Stimulated activated CD4-positive, alpha-beta T cell treated with anti-CD3 and anti-CD28 coated beads, Interleukin-4, amount 100 ng/mL, for 24 hours (primary cell): Measurements from ENCODE around the gene DRC3.
A peak's percentile ranks its signal among the peaks of the same experiment; 100 is the strongest.
"Not testable (repeated sequence)": the region's sequence is repeated elsewhere in the genome, so short reads cannot be mapped to it uniquely, and the experiment has no call there.

Experiments used
- DNase-seq: peaks from one replicate; pipeline ENCODE4 v3.0.0-alpha.2; 2020

The DRC3 gene

GRCh38 chr17:17972126-17972951, at the start of gene DRC3, which contains the start of gene TOM1L2:
Gene DRC3, plus strand, starts transcription at chr17:17972862. Its CDS starts 4,737 bp downstream, at chr17:17977599.
Gene TOM1L2, minus strand, starts transcription at chr17:17972400. Its CDS starts 87 bp downstream, at chr17:17972313.
- peak; percentile 100 for DNase-seq

- DNase-seq, result no peak
These were observed 48.4 kb upstream of the DRC3 start for GRCh38 chr17:17924131-17924856.

GRCh38 chr17:17924857-17925250, 47.8 kb upstream of the DRC3 start:
- DNase-seq, result no peak

- no peak for DNase-seq
These were observed 46.6 kb upstream of the DRC3 start for GRCh38 chr17:17926036-17926435.

- no peak for DNase-seq
These were observed 45.7 kb upstream of the DRC3 start for GRCh38 chr17:17926840-17927449.

- DNase-seq, result no peak
These were observed 44.0 kb upstream of the DRC3 start for GRCh38 chr17:17928398-17929287.

- no peak for DNase-seq
These were observed 42.8 kb upstream of the DRC3 start for GRCh38 chr17:17929655-17930380.

- DNase-seq, result no peak
These were observed 42.0 kb upstream of the DRC3 start for GRCh38 chr17:17930674-17931073.

GRCh38 chr17:17931159-17931558, 41.5 kb upstream of the DRC3 start:
- DNase-seq, result no peak

GRCh38 chr17:17933775-17934174, 38.9 kb upstream of the DRC3 start:
- no peak for DNase-seq

GRCh38 chr17:17934214-17934613, 38.4 kb upstream of the DRC3 start:
- no peak for DNase-seq

- DNase-seq, result no peak
These were observed 37.9 kb upstream of the DRC3 start for GRCh38 chr17:17934806-17935205.

- DNase-seq, result no peak
These were observed 37.1 kb upstream of the DRC3 start for GRCh38 chr17:17935321-17936271.

GRCh38 chr17:17937201-17937853, 35.3 kb upstream of the DRC3 start:
- no peak for DNase-seq

GRCh38 chr17:17937958-17938357, 34.7 kb upstream of the DRC3 start:
- DNase-seq, result no peak

- no peak for DNase-seq
These were observed 34.1 kb upstream of the DRC3 start for GRCh38 chr17:17938388-17939107.

- DNase-seq, result not testable (repeated sequence)
These were observed 32.7 kb upstream of the DRC3 start for GRCh38 chr17:17939941-17940340.

GRCh38 chr17:17940441-17940911, 32.2 kb upstream of the DRC3 start:
- DNase-seq, result no peak

GRCh38 chr17:17941015-17941414, 31.6 kb upstream of the DRC3 start:
- no peak for DNase-seq
